ENCODE results near the gene CEACAM7. TPM values are rescaled to one million over a fixed set of nuclear protein-coding genes. Genes with fewer than 3 reads are reported as not detected.
"Not testable (repeated sequence)": the region's sequence is repeated elsewhere in the genome, so short reads cannot be mapped to it uniquely, and the experiment has no call there.

CEACAM7 gene
- total RNA-seq, 1 experiment from 2014 or later, result 0.43 TPM

DNA sequence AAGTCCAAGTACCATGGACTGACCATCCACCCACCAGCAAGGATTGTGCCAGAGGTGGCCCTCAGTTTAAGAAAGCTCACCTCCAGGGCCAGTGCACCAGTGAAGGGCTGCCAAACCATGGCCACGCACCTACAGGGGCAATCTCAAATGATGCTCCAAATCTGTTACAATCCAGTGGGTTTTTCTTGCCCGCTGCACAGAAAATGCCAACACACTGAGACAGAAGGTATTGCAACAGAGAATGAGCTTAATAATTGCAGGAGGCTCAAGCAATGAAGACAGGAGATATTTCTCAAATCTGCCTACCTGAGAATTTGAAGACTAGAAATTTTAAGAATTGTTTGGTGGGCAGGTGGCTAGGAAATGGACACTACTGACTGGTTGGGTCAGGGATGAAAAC, 22.0 kb downstream of the CEACAM7 start:
- Histone ChIP-seq H3K4me1 (ENCODE audit: insufficient read depth, low read length, poor library complexity, severe bottlenecking) (no peaks in the 10 kb centered on the region), H3K9me3 (ENCODE audit: low read depth, low read length, poor library complexity, severe bottlenecking) (peaks cover 13% of the 10 kb centered on the region), H3K4me3 (ENCODE audit: low read depth, low read length, poor library complexity, severe bottlenecking) (no peak overlapping the region), H3K27ac (ENCODE audit: low read depth, low read length, poor library complexity, severe bottlenecking) (no peak overlapping the region), H3K36me3 (ENCODE audit: insufficient read depth, low read length, poor library complexity, severe bottlenecking) (no peaks in the 10 kb centered on the region), H3K27me3 (replicated peaks; ENCODE audit: insufficient read depth, low read depth, low read length, poor library complexity) (peaks cover 15% of the 10 kb centered on the region)
- ChIA-PET CTCF (no interaction called here), POLR2A (ENCODE audit: low non-redundant PET) (no interaction called here)
- no TSS peak for BruUV-seq (replicated peaks)
- no peak for DNase-seq (ENCODE audit: low spot score)
- intact Hi-C loops (cut with micrococcal nuclease; ENCODE audit: unreplicated experiment), result no loop called here
- TF ChIP-seq, protein P1, sequence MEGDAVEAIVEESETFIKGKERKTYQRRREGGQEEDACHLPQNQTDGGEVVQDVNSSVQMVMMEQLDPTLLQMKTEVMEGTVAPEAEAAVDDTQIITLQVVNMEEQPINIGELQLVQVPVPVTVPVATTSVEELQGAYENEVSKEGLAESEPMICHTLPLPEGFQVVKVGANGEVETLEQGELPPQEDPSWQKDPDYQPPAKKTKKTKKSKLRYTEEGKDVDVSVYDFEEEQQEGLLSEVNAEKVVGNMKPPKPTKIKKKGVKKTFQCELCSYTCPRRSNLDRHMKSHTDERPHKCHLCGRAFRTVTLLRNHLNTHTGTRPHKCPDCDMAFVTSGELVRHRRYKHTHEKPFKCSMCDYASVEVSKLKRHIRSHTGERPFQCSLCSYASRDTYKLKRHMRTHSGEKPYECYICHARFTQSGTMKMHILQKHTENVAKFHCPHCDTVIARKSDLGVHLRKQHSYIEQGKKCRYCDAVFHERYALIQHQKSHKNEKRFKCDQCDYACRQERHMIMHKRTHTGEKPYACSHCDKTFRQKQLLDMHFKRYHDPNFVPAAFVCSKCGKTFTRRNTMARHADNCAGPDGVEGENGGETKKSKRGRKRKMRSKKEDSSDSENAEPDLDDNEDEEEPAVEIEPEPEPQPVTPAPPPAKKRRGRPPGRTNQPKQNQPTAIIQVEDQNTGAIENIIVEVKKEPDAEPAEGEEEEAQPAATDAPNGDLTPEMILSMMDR (conservative IDR thresholded peaks at IDR 0.05; ENCODE audit: low read depth, low read length), result no peak
- TF ChIP-seq EZH2 (IDR thresholded peaks at IDR 0.05; ENCODE audit: borderline replicate concordance, low read depth, low read length, poor library complexity, severe bottlenecking), result no peak

DNA sequence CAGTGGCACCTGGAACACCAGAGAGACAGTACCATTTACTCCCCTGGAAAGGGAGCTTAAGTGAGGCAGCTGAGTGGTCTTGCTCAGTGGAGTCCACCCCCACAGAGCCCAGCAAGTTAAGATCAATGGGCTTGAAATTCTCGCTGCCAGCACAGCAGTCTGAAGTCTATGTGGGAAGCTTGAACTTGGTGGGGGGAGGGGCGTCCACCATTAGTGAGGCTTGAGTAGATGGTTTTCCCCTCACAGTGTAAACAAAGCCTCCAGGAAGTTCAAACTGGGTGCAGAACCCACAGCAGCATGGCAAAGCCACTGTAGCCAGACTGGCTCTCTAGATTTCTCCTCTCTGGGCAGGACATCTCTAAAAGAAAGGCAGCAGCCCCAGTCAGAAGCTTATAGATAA, 30.9 kb downstream of the CEACAM7 start:
- TF ChIP-seq, protein P1 (conservative IDR thresholded peaks at IDR 0.05; ENCODE audit: low read depth, low read length), result no peak
- no peak for TF ChIP-seq EZH2 (IDR thresholded peaks at IDR 0.05; ENCODE audit: borderline replicate concordance, low read depth, low read length, poor library complexity, severe bottlenecking)
- CTCF ChIA-PET, result no interaction called here
- no TSS peak for BruUV-seq (replicated peaks)

DNA sequence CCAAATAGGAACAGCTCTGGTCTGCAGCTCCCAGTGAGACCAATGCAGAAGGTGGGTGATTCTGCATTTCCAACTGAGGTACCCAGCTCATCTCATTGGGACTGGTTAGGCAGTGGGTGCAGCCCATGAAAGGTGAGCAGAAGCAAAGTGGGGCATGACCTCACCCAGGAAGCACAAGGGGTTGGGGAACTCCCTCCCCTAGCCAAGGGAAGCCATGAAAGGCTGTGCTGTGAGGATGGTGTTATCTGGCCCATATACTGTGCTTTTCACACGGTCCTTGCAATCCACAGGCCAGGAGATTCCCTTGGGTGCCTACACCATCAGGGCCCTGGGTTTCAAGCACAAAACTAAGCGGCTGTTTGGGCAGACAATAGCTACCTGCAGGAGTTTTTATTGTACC, 31.3 kb downstream of the CEACAM7 start:
- H3K4me1 ChIP-seq (ENCODE audit: insufficient read depth, low read length, poor library complexity, severe bottlenecking); H3K36me3 ChIP-seq (ENCODE audit: insufficient read depth, low read length, poor library complexity, severe bottlenecking); H3K4me3 ChIP-seq (ENCODE audit: low read depth, low read length, poor library complexity, severe bottlenecking); H3K27ac ChIP-seq (ENCODE audit: low read depth, low read length, poor library complexity, severe bottlenecking); POLR2A ChIA-PET (ENCODE audit: low non-redundant PET); intact Hi-C loops (cut with micrococcal nuclease; ENCODE audit: unreplicated experiment); H3K9me3 ChIP-seq (ENCODE audit: low read depth, low read length, poor library complexity, severe bottlenecking); BruUV-seq (replicated peaks); DNase-seq (ENCODE audit: low spot score); CTCF ChIA-PET: not testable (repeated sequence)
- H3K27me3 ChIP-seq (replicated peaks; ENCODE audit: insufficient read depth, low read depth, low read length, poor library complexity), result peaks cover 13% of the 10 kb centered on the region

More for the DNA sequence above, 30.9 kb downstream of the CEACAM7 start:
- H3K27me3 ChIP-seq (replicated peaks; ENCODE audit: insufficient read depth, low read depth, low read length, poor library complexity), result peaks cover 13% of the 10 kb centered on the region
- no peak for DNase-seq (ENCODE audit: low spot score)
- intact Hi-C loops (cut with micrococcal nuclease; ENCODE audit: unreplicated experiment), result no loop called here
- H3K36me3 ChIP-seq (ENCODE audit: insufficient read depth, low read length, poor library complexity, severe bottlenecking), result no peaks in the 10 kb centered on the region
- POLR2A ChIA-PET (ENCODE audit: low non-redundant PET), result no interaction called here
- H3K4me1 ChIP-seq (ENCODE audit: insufficient read depth, low read length, poor library complexity, severe bottlenecking), result no peaks in the 10 kb centered on the region
- H3K9me3 ChIP-seq (ENCODE audit: low read depth, low read length, poor library complexity, severe bottlenecking), result peaks cover 5% of the 10 kb centered on the region
- H3K4me3 ChIP-seq (ENCODE audit: low read depth, low read length, poor library complexity, severe bottlenecking), result no peak overlapping the region
- no peak overlapping the region for H3K27ac ChIP-seq (ENCODE audit: low read depth, low read length, poor library complexity, severe bottlenecking)

DNA sequence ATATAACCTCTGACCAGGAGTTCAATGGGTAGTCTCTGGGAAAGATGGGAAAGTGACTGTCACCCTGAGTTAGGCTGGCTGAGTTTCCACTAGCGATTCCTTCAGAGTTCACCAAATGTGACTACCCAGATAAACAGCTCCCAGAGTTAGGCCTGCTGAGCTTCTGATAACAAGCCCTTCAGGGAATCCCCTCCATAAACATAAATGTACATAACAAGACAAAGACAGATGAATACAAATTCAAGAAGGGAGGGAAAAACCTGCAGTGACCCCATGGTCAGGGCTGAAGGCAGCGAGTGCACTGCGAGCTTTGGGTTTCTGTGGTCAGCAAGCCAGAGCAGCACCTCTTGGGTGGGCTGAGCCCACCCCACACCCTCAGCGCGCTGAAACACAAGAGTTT, 35.8 kb downstream of the CEACAM7 start:
- Histone ChIP-seq H3K27me3 (replicated peaks; ENCODE audit: insufficient read depth, low read depth, low read length, poor library complexity) (no peaks in the 10 kb centered on the region), H3K36me3 (ENCODE audit: insufficient read depth, low read length, poor library complexity, severe bottlenecking) (no peaks in the 10 kb centered on the region), H3K4me3 (ENCODE audit: low read depth, low read length, poor library complexity, severe bottlenecking) (no peak overlapping the region), H3K4me1 (ENCODE audit: insufficient read depth, low read length, poor library complexity, severe bottlenecking) (no peaks in the 10 kb centered on the region), H3K9me3 (ENCODE audit: low read depth, low read length, poor library complexity, severe bottlenecking) (peaks cover 5% of the 10 kb centered on the region), H3K27ac (ENCODE audit: low read depth, low read length, poor library complexity, severe bottlenecking) (no peak overlapping the region)
- no TSS peak for BruUV-seq (replicated peaks)
- TF ChIP-seq, protein P1 (conservative IDR thresholded peaks at IDR 0.05; ENCODE audit: low read depth, low read length), result no peak
- TF ChIP-seq EZH2 (IDR thresholded peaks at IDR 0.05; ENCODE audit: borderline replicate concordance, low read depth, low read length, poor library complexity, severe bottlenecking), result no peak
- no peak for DNase-seq (ENCODE audit: low spot score)
- intact Hi-C loops (cut with micrococcal nuclease; ENCODE audit: unreplicated experiment), result no loop called here
- POLR2A ChIA-PET (ENCODE audit: low non-redundant PET), result no interaction called here
- CTCF ChIA-PET, result interaction anchor here (1.3 kb wide), 1 partner anchor 10 kb away, joined by 4 read pairs; no protein-coding TSS in a partner anchor
